HG02884 (cell line): Measurements from ENCODE around the gene VSIG10L2.

Experiments used
- ATAC-seq: cut with Tn5 transposase; IDR thresholded peaks from one replicate; pipeline ENCODE4 v1.9.1; 2021; ENCODE audit warnings: mild to moderate bottlenecking, moderate library complexity; ENCODE audit not compliant: unreplicated experiment

VSIG10L2 gene

GRCh38 chr11:125946712-125947418 is 1.0 kb downstream of the VSIG10L2 start:
- no peak for ATAC-seq

GRCh38 chr11:125947419-125948277 is 1.8 kb downstream of the VSIG10L2 start:
- ATAC-seq: no peak

GRCh38 chr11:125948278-125949051 is 2.6 kb downstream of the VSIG10L2 start:
- no peak for ATAC-seq

- ATAC-seq: no peak
Measured at GRCh38 chr11:125949271-125950177, 3.7 kb downstream of the VSIG10L2 start.

GRCh38 chr11:125950178-125950490 is 4.3 kb downstream of the VSIG10L2 start:
- no peak for ATAC-seq

GRCh38 chr11:125950696-125951651 is 5.1 kb downstream of the VSIG10L2 start:
- ATAC-seq: no peak

GRCh38 chr11:125951731-125952130 is 5.9 kb downstream of the VSIG10L2 start:
- no peak for ATAC-seq

- no peak for ATAC-seq
Measured at GRCh38 chr11:125952559-125952958, 6.7 kb downstream of the VSIG10L2 start.

- ATAC-seq: no peak
Measured at GRCh38 chr11:125952973-125953372, 7.1 kb downstream of the VSIG10L2 start.

- no peak for ATAC-seq
Measured at GRCh38 chr11:125953401-125953935, 7.6 kb downstream of the VSIG10L2 start.

GRCh38 chr11:125954123-125954944 is 8.5 kb downstream of the VSIG10L2 start:
- ATAC-seq: no peak

- ATAC-seq: no peak
Measured at GRCh38 chr11:125954945-125955640, 9.2 kb downstream of the VSIG10L2 start.

- no peak for ATAC-seq
Measured at GRCh38 chr11:125955856-125956255, 10.0 kb downstream of the VSIG10L2 start.

- ATAC-seq: no peak
Measured at GRCh38 chr11:125956391-125957134, 10.7 kb downstream of the VSIG10L2 start.

GRCh38 chr11:125957618-125958332 is 11.9 kb downstream of the VSIG10L2 start:
- no peak for ATAC-seq

GRCh38 chr11:125958872-125959400 is 13.1 kb downstream of the VSIG10L2 start:
- ATAC-seq: no peak
